ENCODE measurements around the gene TSSK3.

DNA sequence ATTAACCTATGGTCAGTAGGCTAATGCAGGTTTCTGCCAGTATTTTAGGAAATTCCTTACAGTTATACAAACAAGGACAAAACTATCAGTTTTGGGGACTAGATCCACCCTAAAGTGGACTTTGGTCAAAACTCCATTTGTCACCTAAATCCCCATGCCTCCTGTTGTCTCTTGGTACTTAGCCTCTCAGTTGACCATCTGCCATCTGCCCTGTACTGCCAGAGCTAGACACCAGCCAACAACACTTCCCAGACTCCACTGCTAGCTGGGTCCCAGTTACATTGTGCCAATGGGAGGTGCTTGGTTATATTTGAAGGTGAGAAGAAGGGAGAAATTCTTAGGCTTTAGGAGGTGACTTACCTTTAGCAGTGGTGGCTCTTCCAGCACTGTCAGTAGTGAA is 48.9 kb downstream of the TSSK3 start:
- TF ChIP-seq POLR2AphosphoS5 (IDR thresholded peaks at IDR 0.05), result no peak
- TF ChIP-seq, protein P1, sequence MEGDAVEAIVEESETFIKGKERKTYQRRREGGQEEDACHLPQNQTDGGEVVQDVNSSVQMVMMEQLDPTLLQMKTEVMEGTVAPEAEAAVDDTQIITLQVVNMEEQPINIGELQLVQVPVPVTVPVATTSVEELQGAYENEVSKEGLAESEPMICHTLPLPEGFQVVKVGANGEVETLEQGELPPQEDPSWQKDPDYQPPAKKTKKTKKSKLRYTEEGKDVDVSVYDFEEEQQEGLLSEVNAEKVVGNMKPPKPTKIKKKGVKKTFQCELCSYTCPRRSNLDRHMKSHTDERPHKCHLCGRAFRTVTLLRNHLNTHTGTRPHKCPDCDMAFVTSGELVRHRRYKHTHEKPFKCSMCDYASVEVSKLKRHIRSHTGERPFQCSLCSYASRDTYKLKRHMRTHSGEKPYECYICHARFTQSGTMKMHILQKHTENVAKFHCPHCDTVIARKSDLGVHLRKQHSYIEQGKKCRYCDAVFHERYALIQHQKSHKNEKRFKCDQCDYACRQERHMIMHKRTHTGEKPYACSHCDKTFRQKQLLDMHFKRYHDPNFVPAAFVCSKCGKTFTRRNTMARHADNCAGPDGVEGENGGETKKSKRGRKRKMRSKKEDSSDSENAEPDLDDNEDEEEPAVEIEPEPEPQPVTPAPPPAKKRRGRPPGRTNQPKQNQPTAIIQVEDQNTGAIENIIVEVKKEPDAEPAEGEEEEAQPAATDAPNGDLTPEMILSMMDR (IDR thresholded peaks at IDR 0.05), result no peak
